GM12875 (cell line): ENCODE data around the gene NAP1L3.

Source experiments
- H3K4me3 ChIP-seq: one replicate; pipeline ENCODE4 v1.5.1; 2011; ENCODE audit warnings: low read depth, low read length, control low read depth
- TF ChIP-seq, protein P1 (sequence below): IDR thresholded peaks from 2 replicates; pipeline ENCODE4 v1.5.1; 2011; ENCODE audit warnings: low read depth, mild to moderate bottlenecking, control low read depth, inconsistent platforms, low read length, moderate library complexity, borderline replicate concordance; ENCODE audit not compliant: insufficient read depth

Gene NAP1L3

DNA sequence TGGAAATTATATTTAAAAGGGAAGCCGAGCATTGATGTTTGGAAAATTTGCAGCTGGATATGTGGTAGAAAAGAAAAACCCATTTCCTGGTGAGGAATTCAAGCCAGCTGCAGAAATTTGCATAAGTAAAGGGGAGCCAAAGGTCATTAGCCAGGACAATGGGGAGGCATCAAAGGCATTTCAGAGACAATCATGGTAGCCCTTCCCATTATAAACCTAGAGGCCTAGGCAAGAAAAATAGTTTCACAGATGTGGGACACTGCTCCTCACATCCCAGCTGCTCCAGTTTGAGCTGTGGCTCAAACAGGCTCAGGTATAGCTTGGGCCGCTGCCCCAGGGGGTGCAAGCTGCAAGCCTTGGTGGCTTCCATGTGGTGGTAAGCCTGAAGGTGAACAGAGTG is 35.8 kb downstream of the NAP1L3 start:
- H3K4me3 ChIP-seq = no peak overlapping the region
- TF ChIP-seq, protein P1, sequence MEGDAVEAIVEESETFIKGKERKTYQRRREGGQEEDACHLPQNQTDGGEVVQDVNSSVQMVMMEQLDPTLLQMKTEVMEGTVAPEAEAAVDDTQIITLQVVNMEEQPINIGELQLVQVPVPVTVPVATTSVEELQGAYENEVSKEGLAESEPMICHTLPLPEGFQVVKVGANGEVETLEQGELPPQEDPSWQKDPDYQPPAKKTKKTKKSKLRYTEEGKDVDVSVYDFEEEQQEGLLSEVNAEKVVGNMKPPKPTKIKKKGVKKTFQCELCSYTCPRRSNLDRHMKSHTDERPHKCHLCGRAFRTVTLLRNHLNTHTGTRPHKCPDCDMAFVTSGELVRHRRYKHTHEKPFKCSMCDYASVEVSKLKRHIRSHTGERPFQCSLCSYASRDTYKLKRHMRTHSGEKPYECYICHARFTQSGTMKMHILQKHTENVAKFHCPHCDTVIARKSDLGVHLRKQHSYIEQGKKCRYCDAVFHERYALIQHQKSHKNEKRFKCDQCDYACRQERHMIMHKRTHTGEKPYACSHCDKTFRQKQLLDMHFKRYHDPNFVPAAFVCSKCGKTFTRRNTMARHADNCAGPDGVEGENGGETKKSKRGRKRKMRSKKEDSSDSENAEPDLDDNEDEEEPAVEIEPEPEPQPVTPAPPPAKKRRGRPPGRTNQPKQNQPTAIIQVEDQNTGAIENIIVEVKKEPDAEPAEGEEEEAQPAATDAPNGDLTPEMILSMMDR = no peak
